ENCODE results near the gene TMEM52B.

The TMEM52B gene

GRCh38 chr12:10221846-10222245 is 43.0 kb downstream of the TMEM52B start (continued):
- TF ChIP-seq, protein P1, sequence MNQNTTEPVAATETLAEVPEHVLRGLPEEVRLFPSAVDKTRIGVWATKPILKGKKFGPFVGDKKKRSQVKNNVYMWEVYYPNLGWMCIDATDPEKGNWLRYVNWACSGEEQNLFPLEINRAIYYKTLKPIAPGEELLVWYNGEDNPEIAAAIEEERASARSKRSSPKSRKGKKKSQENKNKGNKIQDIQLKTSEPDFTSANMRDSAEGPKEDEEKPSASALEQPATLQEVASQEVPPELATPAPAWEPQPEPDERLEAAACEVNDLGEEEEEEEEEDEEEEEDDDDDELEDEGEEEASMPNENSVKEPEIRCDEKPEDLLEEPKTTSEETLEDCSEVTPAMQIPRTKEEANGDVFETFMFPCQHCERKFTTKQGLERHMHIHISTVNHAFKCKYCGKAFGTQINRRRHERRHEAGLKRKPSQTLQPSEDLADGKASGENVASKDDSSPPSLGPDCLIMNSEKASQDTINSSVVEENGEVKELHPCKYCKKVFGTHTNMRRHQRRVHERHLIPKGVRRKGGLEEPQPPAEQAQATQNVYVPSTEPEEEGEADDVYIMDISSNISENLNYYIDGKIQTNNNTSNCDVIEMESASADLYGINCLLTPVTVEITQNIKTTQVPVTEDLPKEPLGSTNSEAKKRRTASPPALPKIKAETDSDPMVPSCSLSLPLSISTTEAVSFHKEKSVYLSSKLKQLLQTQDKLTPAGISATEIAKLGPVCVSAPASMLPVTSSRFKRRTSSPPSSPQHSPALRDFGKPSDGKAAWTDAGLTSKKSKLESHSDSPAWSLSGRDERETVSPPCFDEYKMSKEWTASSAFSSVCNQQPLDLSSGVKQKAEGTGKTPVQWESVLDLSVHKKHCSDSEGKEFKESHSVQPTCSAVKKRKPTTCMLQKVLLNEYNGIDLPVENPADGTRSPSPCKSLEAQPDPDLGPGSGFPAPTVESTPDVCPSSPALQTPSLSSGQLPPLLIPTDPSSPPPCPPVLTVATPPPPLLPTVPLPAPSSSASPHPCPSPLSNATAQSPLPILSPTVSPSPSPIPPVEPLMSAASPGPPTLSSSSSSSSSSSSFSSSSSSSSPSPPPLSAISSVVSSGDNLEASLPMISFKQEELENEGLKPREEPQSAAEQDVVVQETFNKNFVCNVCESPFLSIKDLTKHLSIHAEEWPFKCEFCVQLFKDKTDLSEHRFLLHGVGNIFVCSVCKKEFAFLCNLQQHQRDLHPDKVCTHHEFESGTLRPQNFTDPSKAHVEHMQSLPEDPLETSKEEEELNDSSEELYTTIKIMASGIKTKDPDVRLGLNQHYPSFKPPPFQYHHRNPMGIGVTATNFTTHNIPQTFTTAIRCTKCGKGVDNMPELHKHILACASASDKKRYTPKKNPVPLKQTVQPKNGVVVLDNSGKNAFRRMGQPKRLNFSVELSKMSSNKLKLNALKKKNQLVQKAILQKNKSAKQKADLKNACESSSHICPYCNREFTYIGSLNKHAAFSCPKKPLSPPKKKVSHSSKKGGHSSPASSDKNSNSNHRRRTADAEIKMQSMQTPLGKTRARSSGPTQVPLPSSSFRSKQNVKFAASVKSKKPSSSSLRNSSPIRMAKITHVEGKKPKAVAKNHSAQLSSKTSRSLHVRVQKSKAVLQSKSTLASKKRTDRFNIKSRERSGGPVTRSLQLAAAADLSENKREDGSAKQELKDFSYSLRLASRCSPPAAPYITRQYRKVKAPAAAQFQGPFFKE (tag by site-specific recombination; IDR thresholded peaks at IDR 0.05; ENCODE audit: borderline replicate concordance), result no peak
- no peak for TF ChIP-seq ZNF692 (tag by site-specific recombination; IDR thresholded peaks at IDR 0.05)

- CTCF ChIA-PET, result interaction anchor here (0.6 to 1.1 kb wide), 2 partner anchors 108 to 339 kb away, joined by 3 to 4 read pairs; no protein-coding TSS in a partner anchor
- Histone ChIP-seq H3K9me3 (ENCODE audit: control insufficient read depth, insufficient read depth, low read depth, low read length) (no peaks in the 10 kb centered on the region), H3K4me1 (ENCODE audit: control insufficient read depth, insufficient read depth, low read length) (no peaks in the 10 kb centered on the region), H3K36me3 (ENCODE audit: control insufficient read depth in 2 of 2, insufficient read depth in 1 of 2, low read length in 2 of 2) (peaks cover 24 to 58% of the 10 kb centered on the region in 2 experiments), H3K4me3 (ENCODE audit: low read depth, low read length) (no peak overlapping the region), H3K27ac (ENCODE audit: extremely low read depth, low read depth, low read length) (no peak overlapping the region)
- POLR2A ChIA-PET, result interaction anchor here (0.8 to 2.4 kb wide), 3 partner anchors 9 to 70 kb away, joined by 3 to 6 read pairs (median 3); no protein-coding TSS in a partner anchor
- TF ChIP-seq ZNF37A (tag by site-specific recombination; IDR thresholded peaks at IDR 0.05) (no peak), ZNF692 (tag by site-specific recombination; IDR thresholded peaks at IDR 0.05) (no peak), ZNF670 (tag by site-specific recombination; IDR thresholded peaks at IDR 0.05; ENCODE audit: low read depth) (no peak), HOXA7 (CRISPR knock-in tag; IDR thresholded peaks at IDR 0.05; ENCODE audit: borderline replicate concordance) (no peak), ZNF132 (tag by site-specific recombination; IDR thresholded peaks at IDR 0.05; ENCODE audit: borderline replicate concordance) (no peak), EGR2 (tag by site-specific recombination; IDR thresholded peaks at IDR 0.05; ENCODE audit: low read depth) (no peak), ZBTB10 (tag by site-specific recombination; IDR thresholded peaks at IDR 0.05) (no peak), SP7 (tag by site-specific recombination; IDR thresholded peaks at IDR 0.05) (no peak), BCL11A (tag by site-specific recombination; IDR thresholded peaks at IDR 0.05; ENCODE audit: low read depth) (no peak)
- TF ChIP-seq, protein P2, sequence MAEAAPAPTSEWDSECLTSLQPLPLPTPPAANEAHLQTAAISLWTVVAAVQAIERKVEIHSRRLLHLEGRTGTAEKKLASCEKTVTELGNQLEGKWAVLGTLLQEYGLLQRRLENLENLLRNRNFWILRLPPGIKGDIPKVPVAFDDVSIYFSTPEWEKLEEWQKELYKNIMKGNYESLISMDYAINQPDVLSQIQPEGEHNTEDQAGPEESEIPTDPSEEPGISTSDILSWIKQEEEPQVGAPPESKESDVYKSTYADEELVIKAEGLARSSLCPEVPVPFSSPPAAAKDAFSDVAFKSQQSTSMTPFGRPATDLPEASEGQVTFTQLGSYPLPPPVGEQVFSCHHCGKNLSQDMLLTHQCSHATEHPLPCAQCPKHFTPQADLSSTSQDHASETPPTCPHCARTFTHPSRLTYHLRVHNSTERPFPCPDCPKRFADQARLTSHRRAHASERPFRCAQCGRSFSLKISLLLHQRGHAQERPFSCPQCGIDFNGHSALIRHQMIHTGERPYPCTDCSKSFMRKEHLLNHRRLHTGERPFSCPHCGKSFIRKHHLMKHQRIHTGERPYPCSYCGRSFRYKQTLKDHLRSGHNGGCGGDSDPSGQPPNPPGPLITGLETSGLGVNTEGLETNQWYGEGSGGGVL (tag by site-specific recombination; IDR thresholded peaks at IDR 0.05), result no peak
- TF ChIP-seq, protein P3, sequence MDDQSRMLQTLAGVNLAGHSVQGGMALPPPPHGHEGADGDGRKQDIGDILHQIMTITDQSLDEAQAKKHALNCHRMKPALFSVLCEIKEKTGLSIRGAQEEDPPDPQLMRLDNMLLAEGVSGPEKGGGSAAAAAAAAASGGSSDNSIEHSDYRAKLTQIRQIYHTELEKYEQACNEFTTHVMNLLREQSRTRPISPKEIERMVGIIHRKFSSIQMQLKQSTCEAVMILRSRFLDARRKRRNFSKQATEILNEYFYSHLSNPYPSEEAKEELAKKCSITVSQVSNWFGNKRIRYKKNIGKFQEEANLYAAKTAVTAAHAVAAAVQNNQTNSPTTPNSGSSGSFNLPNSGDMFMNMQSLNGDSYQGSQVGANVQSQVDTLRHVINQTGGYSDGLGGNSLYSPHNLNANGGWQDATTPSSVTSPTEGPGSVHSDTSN (CRISPR knock-in tag; IDR thresholded peaks at IDR 0.05), result no peak
- TF ChIP-seq, protein P4, sequence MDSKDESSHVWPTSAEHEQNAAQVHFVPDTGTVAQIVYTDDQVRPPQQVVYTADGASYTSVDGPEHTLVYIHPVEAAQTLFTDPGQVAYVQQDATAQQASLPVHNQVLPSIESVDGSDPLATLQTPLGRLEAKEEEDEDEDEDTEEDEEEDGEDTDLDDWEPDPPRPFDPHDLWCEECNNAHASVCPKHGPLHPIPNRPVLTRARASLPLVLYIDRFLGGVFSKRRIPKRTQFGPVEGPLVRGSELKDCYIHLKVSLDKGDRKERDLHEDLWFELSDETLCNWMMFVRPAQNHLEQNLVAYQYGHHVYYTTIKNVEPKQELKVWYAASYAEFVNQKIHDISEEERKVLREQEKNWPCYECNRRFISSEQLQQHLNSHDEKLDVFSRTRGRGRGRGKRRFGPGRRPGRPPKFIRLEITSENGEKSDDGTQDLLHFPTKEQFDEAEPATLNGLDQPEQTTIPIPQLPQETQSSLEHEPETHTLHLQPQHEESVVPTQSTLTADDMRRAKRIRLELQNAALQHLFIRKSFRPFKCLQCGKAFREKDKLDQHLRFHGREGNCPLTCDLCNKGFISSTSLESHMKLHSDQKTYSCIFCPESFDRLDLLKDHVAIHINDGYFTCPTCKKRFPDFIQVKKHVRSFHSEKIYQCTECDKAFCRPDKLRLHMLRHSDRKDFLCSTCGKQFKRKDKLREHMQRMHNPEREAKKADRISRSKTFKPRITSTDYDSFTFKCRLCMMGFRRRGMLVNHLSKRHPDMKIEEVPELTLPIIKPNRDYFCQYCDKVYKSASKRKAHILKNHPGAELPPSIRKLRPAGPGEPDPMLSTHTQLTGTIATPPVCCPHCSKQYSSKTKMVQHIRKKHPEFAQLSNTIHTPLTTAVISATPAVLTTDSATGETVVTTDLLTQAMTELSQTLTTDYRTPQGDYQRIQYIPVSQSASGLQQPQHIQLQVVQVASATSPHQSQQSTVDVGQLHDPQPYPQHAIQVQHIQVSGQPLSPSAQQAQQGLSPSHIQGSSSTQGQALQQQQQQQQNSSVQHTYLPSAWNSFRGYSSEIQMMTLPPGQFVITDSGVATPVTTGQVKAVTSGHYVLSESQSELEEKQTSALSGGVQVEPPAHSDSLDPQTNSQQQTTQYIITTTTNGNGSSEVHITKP (tag by site-specific recombination; IDR thresholded peaks at IDR 0.05), result no peak
These were observed 44.4 kb downstream of the TMEM52B start for GRCh38 chr12:10223208-10223607.

All from HEK293 (cell line).